ENCODE results near the gene CTTNBP2NL.
"Not testable (repeated sequence)": the region's sequence is repeated elsewhere in the genome, so short reads cannot be mapped to it uniquely, and the experiment has no call there.

CTTNBP2NL gene

DNA sequence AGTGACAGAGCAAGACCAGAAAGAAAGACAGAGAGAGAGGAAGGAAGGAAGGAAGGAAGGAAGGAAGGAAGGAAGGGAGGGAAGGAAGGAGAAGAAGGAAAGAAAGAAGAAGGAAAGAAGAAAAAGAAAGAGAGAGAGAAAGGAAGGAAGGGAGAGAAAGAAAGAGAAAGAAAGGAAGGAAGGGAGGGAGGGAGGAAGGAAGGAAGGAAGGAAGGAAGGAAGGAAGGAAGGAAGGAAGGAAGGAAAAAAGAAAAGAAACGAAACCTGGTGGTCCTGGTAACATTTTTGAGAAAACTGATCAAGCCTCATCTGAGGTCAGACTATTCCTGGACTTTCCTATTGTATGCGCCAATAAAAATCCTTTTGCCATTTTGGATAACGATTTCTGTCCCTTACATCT is 8.2 kb upstream of the CTTNBP2NL start:
- no peak for DNase-seq

DNA sequence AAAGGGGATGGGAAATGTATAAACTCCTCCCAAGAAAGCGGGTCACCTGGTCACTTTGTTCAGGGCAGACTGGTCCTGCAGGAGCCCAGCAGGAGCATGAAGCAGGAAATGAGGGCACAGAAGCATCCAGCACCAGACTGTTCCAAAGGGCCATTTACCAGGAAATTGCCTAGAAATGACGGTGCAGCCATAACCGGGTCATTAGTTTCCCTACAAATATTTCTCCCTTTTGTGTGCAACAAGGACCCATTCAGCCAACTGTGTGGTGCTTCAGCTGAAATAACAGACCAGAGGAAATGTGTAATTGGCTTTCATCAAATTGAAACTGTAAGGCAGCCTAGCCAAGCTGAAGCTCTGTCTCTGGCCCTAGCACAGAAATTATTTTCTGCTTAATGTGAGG is 7.6 kb upstream of the CTTNBP2NL start:
- no peak for DNase-seq

DNA sequence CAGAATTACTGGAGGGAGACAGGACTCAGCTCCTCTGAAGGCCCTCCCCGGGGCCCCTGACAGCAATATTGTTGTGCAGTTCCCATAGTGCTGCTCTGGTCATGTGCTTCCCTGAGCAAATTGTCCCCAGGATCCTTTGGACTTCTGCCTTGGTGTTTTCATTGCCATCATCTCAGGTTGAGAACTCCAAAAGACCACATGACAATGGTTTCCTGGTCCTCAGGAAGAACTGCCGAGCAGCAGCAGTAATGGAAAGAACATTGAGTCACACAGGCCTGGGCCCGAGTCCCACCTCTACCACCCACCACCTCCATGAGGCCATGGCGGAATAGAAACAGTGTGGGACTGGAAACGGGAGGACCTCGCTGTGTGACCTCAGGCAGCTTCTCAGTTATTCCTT is 6.3 kb upstream of the CTTNBP2NL start:
- DNase-seq: no peak

DNA sequence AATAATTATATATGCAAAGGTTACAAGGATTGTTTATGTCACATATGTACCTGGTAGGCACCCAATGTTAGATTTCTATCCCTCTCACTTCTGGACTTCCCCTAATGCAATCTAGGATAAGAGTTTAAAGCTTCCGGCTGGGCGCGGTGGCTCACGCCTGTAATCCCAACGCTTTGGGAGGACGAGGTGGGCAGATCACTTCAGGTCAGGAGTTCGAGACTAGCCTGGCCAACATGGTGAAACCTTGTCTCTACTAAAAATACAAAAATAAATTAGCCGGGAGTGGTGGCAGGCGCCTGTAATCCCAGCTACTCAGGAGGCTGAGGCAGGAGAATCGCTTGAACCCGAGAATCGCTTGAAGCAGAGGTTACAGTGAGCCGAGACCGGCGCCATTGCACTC is 5.7 kb upstream of the CTTNBP2NL start:
- not testable (repeated sequence) for DNase-seq

DNA sequence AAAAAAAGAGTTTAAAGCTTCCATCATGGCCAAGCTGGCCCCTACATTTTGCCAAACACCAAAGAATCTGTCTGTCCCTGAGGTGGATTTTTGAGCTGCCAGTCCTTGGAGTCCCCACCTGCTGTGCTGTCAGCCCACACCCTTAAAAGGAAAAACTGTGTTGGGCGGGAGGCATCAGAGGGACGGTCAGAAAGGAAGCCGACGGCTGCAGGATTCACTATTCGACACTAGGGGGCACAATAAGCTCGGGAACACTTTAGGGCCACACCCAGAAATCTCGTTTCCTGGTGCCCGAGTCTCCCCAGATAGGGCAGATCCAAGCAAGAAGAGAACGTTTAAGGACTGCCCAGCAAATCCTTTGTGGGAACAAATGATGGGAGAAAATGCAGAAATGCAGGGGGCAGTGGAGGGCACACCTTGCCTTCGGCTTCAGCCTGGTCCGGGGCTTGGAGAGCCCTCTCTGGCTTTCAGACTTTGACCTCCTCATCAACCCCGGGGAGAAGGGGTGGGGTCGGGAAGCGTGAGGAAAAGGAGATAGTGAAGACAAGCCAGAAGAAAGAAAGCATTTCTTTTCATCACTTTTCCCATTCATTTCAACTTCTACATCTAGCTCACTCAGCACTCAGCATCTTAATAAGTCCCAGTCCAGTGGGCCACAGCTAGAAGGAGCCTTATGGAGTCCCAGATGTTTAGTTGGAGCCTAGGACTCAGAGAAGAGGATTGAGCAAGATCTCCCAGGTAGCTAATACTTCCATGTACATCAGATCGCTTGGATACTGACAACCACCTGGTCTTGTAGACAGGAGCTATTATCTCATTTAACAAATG is 5.0 kb upstream of the CTTNBP2NL start:
- DNase-seq: peak; percentile 74 to 79

DNA sequence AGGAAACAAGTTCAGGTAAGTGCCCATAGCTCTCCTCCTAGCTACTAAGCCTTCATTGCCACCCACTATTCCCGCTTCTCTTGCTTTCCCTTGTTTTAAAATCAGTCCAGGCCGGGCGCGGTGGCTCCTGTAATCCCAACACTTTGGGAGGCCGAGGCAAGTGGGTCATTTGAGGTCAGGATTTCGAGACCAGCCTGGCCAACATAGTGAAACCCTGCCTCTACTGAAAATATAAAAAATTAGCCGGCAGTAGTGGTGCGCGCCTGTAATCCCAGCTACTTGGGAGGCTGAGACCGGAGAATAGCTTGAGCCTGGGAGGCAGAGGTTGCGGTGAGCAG is 4.4 kb upstream of the CTTNBP2NL start:
- DNase-seq: no peak

DNA sequence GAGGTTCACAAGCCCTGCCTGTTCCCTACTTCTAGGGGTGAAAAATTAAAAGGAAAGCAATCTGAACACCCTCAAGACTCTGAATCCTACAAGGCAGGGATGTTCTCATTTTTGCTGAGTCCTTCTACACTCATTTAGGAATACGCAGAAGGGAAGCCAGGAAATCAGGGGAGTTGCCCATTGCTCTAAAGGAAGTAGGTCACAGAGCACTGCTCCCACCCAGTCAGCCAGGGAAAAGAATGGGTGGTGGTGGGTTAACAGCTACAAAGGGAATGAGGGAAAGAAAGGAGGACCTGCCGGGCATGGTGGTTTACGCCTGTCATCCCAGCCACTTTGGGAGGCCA is 2.4 kb upstream of the CTTNBP2NL start:
- DNase-seq: no peak

DNA sequence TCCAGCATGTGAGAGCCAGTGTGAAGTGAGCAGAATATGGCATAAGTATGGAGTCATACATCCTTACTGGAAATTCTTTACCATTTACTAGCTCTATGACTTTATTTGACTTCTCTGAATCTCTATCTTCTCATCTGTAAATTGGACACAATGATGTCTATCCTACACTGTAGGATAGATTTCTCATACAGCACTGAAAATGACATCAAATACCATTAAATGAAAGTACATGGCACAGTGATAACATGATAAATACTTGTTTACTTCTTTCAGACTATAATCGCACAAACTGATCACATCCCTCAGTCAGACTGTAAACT is 1.3 kb upstream of the CTTNBP2NL start:
- DNase-seq: no peak

DNA sequence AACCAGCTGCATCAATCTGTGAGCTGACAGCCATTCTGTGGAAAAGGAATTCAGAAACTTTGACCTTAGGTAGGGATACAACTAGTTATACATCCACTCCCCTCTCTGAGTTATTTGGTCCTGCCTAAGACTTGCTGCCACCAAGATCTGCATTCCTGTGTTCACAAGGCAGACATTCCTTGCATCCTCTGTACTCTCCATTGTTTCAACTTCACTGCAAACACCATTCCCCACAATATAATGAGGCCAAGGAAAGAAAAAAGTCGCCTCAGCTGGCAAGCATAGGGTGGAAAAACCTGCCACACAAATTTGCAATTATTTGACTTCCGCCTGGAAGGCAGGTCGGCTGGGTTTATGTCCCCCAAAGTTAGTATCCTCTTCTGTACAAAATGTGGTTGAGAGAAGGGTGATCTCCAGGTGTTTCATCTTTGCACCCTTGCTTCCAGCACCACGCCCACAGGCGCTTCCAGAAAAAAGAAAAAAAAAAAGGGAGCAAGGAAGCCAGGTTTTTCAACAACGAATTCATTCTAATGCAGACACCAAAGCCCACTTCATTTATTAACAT is 676 bp upstream of the CTTNBP2NL start:
- no peak for DNase-seq

DNA sequence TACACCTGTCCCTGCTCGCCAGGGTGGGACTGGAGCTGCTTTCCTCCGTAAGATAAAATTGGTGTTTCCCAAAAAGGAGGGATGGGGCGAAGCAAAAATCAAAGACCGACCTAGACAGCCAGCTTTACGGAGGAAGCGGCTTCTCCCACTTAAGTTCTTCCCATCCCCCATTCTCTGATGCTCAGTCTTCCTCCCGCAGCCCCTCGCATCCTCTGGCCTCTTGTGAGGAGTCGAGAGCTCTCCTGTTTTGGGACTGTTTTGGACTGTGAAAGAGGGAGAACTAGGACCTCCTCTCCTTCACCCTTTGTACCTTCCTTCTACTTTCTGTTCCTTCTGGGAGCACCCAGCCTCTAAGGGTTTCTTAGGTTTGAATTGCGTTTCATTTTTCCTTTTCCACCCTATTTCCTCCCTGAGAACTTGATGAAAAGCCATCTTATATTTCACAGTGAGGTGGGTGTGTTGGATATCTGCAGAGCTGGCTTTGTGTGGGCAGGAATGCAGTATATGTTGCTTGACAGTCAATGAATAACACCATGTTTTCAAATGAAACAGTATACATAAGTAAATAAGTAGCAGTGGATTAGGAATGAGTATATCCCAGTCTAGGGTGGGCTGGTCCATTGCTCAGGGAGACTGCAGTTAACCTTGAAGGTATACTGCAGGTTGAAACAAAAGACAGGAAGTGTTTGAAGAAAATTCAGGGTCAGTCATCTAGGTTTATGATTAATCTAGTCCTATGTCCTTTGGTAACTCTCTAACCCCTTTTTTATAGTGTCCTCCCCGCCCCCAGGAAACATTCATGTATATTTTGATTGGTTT is 848 bp downstream of the CTTNBP2NL start:
- DNase-seq: no peak

DNA sequence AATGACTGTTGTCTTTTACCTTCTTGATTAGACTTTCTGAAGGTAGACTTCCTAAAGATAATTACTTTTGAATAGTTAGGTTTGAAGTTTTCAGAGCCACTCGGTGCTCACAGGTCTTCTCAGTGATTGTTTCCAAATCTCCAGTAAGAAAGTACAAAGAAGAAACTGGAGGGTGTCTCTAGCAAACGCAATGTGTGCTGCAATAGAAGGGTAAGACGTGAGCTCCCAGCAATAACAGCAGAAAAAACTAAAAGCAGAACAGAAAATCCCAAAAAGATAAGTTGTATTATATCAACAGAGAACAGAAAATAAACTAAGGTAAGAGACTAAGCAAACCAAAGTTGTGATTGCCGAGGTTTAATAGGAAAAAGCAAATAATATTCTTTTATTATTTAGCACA is 1.8 kb downstream of the CTTNBP2NL start:
- no peak for DNase-seq

DNA sequence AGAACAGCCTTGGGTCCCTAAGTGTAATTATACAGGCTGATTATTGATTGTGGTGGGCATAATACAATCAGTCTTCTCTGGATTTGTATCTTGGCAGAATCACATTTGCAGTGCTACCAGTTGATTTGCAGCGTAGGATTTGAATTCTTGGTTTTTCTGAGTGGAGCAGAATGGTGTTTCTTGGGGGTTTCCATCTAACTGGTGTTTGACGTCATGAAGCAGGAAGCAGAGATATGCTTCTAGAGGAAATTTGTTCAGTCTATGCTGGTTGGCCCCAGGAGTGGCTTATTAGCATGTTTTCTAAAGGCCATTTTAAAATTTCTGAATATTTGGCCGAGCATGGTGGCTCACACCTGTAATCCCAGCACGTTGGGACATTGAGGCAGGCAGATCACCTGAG is 3.4 kb downstream of the CTTNBP2NL start:
- no peak for DNase-seq

DNA sequence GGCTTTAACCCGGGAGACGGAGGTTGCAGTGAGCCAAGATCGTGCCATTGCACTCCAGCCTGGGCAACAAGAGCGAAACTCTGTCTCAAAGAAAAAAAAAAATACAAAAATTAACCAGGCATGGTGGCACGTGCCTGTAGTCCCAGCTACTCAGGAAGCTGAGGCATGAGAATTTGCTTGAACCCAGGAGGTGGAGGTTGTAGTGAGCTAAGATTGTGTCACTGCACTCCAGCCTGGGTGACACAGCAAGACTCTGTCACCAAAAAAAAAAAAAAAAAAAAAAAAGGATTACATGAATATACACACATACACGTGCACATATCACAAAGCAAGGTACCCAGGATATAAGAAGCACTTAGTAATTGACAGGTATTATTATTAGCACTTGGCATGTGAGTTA is 4.7 kb downstream of the CTTNBP2NL start:
- not testable (repeated sequence) for DNase-seq

DNA sequence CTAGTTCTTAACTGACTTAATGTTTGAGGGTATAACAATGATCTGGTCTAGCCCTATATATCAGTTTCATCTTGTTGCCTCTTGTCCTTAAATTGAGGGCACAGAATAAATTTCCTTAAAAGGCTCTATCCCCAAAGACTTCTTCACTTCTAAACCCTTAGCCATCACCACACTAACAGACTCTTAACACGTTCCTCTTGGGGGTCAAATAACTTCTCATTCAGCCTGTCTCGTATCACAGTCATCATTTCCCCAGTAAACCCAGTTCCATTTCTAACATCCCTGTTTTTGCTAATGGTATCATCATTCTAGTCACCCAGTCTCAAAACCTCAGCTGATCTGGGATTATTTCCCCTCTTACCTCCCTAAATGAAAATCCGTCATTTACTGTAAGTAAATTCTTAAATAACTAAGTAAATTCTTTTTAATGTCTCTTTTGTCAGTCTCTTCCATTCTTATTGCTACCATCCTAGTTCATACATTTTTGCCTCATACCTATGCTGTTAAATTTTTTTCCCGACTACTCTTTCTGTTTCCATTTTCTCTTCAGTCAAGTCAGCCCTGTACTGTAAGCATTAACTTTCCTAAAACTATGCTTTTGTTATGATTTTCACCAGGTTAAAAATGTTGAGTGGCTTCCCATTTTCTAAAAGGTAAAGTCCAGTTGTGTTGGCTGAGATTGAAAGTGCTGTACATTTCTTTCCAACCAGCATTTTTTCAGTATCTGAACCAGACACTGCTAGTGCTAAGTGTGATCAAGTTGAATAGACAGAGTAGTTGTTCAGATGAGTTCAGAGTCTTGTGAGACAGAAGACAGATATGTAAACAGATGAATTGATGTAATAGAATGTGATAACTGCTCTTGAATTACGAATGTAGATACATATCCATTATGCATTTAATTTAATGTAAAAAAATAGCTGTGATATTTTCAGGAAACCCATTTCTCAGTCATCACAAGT is 6.9 kb downstream of the CTTNBP2NL start:
- DNase-seq: no peak

DNA sequence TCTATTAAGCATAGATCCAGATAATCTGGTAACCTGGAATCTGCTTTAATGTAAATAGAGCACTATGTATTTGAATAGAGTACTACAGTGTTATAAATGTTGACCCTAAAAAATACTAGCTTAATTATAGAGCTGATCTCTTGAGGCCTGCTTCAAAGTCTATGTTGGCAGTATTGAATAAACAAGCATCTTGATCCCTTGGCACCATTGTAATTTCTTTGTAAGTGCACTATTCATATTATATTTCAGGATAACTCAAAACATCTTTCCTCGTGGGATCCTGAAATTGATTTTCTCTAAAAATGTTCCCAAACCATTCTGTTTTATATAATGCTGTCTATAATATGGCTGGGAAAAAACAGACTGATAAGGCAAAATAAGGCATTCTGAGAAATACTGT is 10.8 kb downstream of the CTTNBP2NL start:
- DNase-seq: no peak

DNA sequence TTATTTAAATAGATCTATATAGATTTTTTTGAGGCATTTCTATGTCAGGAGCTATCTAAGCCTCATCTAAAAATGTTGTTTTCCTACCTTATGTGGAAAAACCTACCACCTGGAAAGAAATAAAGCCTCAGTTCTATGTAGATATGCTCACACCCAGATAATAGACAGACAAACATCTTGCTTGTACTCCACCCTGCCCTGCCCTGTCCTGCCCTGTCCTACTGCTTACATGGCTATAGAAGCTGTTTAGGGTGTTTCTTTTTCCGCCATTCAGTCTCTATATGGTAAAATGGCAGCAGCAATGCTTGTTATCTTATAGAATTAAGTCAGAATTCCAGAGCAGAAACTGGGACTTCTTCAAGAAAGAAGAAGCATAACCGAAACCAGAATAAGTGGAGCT is 13.4 kb downstream of the CTTNBP2NL start:
- no peak for DNase-seq

DNA sequence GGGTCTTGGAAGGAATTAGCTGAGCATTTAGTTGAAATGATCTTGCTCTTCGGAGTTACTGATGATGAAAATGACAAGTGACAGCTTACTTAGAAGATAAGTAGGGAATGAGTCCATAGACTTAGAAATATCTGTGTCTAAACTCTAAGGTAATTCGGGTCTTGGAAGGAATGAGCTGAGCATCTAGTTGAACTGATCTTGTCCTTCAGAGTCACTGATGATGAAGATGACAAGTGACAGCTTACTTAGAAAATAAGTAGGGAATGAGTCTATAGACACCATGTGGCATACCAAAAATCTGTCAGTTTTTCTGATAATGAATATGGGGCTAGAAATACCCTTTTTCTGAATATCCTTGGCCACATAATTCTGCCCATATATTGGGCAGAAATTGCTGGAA is 14.7 kb downstream of the CTTNBP2NL start:
- DNase-seq: no peak

DNA sequence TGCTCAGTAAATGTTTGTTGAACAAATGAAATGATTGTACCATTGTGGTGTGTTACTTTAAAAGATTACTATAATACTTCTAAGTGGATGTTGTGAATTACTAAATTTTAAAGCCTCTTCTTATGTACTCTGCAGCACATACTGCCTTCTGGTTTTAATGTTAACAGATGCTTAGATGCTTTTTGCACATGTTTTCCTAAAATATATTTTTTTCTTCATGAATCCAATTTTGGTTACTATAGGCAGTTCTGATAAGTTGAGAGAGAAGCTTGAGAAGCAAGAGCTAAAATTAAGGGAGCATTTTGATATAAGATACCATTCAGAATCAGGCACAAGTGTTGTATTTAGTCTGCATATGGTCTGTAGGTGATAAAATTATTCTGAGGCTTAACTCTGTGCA is 21.3 kb downstream of the CTTNBP2NL start:
- DNase-seq: no peak

DNA sequence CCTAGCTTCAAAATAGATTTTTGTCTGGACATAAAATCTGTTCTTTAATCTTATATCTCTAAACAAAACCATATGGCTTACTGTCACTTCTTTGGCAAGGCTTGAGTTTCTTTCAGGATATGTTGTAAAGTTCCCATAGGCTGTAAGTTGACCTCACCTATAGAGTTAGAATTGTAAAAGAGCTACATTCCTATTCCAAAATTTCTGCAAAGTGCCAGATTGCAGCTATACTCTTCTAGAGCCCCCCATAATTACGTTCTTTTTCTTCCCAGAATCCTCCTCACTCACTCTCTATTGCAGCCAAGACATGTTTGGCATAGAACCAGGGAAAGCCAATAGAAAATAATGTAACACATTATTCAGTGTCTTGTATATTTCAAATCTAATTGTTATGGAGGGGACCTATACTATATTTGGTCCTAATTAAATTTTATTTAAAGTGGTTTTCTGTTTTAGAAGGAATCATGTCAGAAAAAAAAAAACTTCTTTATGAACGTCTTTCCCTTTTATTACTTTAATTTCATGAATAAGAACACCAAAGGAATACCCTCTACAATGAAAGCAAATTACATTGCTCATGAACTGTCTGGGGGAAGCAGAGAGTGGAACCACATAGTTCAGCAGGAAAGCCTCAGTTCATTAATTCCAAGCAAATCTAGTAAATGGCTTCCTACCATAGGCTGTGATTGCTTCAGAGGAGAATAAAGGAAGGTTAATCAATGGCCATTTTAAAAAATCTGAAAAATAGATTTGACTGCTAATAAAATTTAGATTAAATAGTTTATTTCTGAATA is 22.3 kb downstream of the CTTNBP2NL start:
- DNase-seq: no peak

DNA sequence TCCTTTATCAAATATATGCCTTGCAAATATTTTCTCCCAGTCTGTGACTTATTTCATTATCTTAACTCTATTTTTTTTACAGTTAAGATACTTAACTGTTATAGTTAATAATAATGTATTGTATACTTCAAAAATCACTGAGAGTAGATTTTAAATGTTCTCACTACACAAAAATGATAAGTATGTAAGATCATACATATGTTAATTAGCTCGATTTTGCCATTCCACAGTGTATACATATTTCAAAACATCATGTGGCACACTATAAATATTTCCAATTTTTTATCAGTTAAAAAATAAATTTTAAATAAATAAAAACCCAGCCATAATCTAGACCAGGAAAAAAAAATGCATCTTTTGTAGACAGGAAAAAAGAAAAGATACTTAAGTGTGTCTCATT is 27.2 kb downstream of the CTTNBP2NL start:
- DNase-seq: no peak

DNA sequence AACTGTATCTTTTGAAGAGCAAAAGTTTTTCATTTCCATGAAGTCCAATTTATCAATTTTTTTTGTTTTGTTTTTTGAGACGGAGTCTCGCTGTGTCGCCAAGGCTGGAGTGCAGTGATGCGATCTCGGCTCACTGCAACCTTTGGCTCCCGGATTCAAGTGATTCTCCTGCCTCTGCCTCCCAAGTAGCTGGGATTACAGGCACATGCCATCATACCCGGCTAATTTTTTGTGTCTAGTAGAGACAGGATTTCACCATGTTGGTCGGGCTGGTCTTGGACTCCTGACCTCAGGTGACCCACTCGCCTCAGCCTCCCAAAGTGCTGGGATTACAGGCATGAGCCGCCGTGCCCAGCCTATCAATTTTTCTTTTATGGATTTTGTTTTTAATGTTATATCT is 27.7 kb downstream of the CTTNBP2NL start:
- not testable (repeated sequence) for DNase-seq

DNA sequence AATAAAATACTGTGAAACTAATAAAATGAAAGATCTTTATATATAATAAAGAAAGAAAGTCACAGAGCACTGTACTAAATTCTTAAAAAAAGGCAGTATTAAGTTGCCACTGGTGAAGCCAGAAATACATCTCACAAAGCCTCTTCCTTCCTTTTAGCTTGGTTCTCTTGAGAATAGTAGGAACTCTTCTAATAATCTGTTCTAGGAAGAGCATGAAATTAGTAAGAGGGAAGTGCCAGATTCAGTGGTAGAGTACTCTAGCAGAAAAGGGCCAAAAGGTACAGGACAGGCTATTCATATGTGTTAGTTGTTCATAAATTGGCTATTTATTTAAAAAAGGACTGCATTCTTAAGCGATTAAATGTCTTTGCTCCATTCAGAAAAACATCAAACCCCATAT is 33.7 kb downstream of the CTTNBP2NL start:
- DNase-seq: no peak

All from AML-193 (cell line).